Testis (tissue), 3 donors: ENCODE measurements around the gene TXNDC8. TPM values are rescaled to one million over a fixed set of nuclear protein-coding genes. Genes with fewer than 3 reads are reported as not detected.

ENCODE experiments used
- DNase-seq: peaks from one replicate; pipeline ENCODE4 v3.0.0-alpha.2; 2019
- H3K27ac ChIP-seq, 2 donors: fragments of 200-600 bp; sonication (generic); one replicate each; pipeline ENCODE4 v1.5.1; 2019
- H3K27me3 ChIP-seq: fragments of 200-600 bp; sonication (generic); one replicate; pipeline ENCODE4 v1.5.1; 2019
- H3K36me3 ChIP-seq: fragments of 200-600 bp; sonication (generic); one replicate; pipeline ENCODE4 v1.5.1; 2017; ENCODE audit warnings: low read depth; ENCODE audit errors: missing control alignments
- H3K4me1 ChIP-seq: fragments of 200-600 bp; sonication (generic); one replicate; pipeline ENCODE4 v1.5.1; 2019
- H3K4me3 ChIP-seq, 2 donors: fragments of 200-600 bp; sonication (generic); one replicate each; pipeline ENCODE4 v1.5.1; 2017 to 2019
- H3K9me3 ChIP-seq: fragments of 200-600 bp; sonication (generic); one replicate; pipeline ENCODE4 v1.5.1; 2017
- POLR2A ChIP-seq: fragments of 450-650 bp; IDR thresholded peaks from one replicate; pipeline ENCODE4 v1.6.1; 2017; ENCODE audit warnings: antibody characterized with exemption, mild to moderate bottlenecking, moderate library complexity
- WGBS, 2 donors: methylation state at CpG; one replicate each; pipeline ENCODE4 v1.1.5; 2018; 5-methylcytosine and 5-hydroxymethylcytosine counted together
- intact Hi-C: fragments of 100-400 bp; cut with DNase I; formaldehyde crosslinking; loops from one replicate; pipeline ENCODE4 v1.15.1; 2023; ENCODE audit warnings: low total_unique reads
- polyA plus RNA-seq: library from polyadenylated mRNA; stranded (reverse); fragments of 350-450 nt; fragmentation: Illumina TruSeq; extraction: RNeasy Lipid Tissue Mini Kit (QIAGEN cat#74804); gene quantifications from one replicate; pipeline ENCODE4 v1.2.3, GENCODE V29; 2014; ENCODE audit warnings: low read depth, low replicate concordance; ENCODE audit not compliant: insufficient read depth
- total RNA-seq, 2 donors: library from RNA; depleted of rRNA; stranded (reverse); fragments of >200 nt; gene quantifications; one replicate each; pipeline ENCODE4 v1.2.3, GENCODE V29; 2016
- TF ChIP-seq, protein P1 (sequence below), 3 experiments: fragments of 450-650 bp in 2 of 3; fragments of 200-600 bp in 1 of 3; sonication (generic) in 1 of 3; IDR thresholded peaks; one replicate each; pipeline ENCODE4 v1.5.1; 2016 to 2019; ENCODE audit warnings: antibody characterized with exemption in 3 of 3, mild to moderate bottlenecking in 2 of 3, moderate library complexity in 1 of 3

TXNDC8 gene
- total and polyA plus RNA-seq, 3 donors from 2014 or later, result 3.5 to 17.9 (median 16.7) TPM

DNA sequence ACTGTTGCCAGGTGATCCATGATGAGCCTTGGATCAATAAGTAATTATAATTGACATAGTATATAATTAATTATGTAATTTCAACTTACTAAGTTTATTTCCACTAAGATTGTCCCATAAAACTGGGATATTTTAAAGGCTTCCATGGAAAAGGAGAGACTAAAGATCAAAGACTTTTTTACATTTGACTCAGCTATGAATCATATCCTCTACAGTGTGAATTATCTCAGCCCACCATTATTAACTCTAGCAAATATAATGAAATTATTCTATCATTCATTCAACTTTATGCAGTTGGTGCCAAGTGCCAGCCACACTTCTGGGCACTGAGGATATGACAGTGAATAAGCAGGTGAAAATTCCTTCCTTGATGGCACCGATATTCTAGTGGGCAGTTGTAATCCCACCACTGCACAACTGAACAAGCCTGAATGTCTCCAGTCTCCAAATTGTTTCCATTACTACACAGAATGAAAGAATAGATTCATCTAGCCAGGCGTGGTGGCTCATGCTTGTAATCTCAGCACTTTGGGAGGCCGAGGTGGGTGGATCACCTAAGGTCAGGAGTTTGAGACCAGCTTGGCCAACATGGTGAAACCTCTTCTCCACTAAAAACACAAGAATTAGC lies 59.5 kb downstream of the TXNDC8 start:
- H3K27me3 ChIP-seq, result no peaks in the 10 kb centered on the region
- no peaks in the 10 kb centered on the region for H3K9me3 ChIP-seq
- no peaks in the 10 kb centered on the region for H3K4me1 ChIP-seq
- intact Hi-C loops, result no loop called here
- TF ChIP-seq POLR2A, result no peak
- TF ChIP-seq, protein P1, sequence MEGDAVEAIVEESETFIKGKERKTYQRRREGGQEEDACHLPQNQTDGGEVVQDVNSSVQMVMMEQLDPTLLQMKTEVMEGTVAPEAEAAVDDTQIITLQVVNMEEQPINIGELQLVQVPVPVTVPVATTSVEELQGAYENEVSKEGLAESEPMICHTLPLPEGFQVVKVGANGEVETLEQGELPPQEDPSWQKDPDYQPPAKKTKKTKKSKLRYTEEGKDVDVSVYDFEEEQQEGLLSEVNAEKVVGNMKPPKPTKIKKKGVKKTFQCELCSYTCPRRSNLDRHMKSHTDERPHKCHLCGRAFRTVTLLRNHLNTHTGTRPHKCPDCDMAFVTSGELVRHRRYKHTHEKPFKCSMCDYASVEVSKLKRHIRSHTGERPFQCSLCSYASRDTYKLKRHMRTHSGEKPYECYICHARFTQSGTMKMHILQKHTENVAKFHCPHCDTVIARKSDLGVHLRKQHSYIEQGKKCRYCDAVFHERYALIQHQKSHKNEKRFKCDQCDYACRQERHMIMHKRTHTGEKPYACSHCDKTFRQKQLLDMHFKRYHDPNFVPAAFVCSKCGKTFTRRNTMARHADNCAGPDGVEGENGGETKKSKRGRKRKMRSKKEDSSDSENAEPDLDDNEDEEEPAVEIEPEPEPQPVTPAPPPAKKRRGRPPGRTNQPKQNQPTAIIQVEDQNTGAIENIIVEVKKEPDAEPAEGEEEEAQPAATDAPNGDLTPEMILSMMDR (IDR thresholded peaks at IDR 0.05), result no peak
- DNase-seq, result no peak
- H3K4me3 ChIP-seq, result no peak overlapping the region
- WGBS, 2 donors, result 75 to 85% methylated on average over 3 of the region's 3 CpGs
- no peaks in the 10 kb centered on the region for H3K36me3 ChIP-seq
- H3K27ac ChIP-seq, result no peak overlapping the region

DNA sequence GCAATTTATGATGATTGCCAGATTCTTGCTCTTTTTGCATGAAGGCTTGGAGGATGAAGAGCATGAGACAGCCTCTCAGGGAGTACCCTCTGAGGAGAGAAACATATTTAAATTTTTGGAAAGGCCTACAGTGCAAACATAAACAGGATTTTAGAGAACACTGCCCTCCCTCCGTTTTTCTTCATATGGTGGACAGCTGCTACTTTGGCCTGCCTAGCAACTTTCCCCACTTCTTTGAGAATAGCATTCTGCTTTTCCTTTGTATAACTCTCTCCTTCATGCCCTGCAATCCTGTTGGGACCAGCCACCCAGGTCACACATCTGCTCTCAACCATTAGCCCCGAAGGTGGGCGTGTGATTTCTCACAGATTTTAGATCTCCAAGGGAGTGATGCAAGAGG lies 60.9 kb downstream of the TXNDC8 start:
- no peaks in the 10 kb centered on the region for H3K36me3 ChIP-seq
- no peak for DNase-seq
- H3K4me3 ChIP-seq, result no peak overlapping the region
- TF ChIP-seq POLR2A, result no peak
- TF ChIP-seq, protein P1 (IDR thresholded peaks at IDR 0.05), result no peak
- H3K27me3 ChIP-seq, result no peaks in the 10 kb centered on the region
- H3K9me3 ChIP-seq, result no peaks in the 10 kb centered on the region
- H3K4me1 ChIP-seq, result no peaks in the 10 kb centered on the region
- H3K27ac ChIP-seq, result no peak overlapping the region
- 62 to 70% methylated on average over 3 of the region's 3 CpGs for WGBS, 2 donors
- intact Hi-C loops, result no loop called here

DNA sequence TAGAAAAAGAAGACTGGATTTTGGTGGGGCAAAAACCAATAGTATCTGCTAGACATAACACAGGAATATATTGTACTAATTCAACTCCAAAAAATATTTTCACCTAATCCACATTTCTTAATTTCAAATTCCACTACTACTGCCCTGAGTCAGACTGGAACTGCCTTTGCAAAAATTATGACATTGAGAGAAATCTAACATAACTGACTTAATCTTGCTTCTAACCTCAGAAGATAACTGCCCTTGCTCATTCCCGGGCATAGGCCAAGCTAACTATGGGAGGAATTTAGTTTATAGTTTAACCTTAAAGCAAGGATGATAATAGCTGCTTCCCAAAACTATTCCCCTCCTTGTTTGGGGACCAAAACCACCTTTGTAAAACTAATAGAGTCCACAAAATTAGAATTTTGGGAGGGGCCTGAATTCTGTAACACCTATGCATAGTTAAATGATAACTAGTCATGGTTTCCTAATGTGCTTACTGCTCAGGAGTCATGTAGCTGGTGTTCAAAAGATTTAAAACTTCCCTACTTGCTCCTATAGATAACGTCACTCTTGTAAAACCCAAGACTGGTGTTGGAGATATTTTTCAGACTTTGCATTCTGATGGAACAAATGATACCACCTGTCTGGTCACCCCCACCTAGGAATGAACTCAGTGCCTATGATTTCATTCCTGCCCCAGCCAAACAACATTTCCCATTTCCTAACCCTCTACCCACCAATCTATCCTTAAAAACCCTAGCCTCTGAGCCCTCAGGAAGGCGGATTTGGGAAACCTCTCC lies 67.3 kb downstream of the TXNDC8 start:
- intact Hi-C loops, result no loop called here
- TF ChIP-seq POLR2A, result no peak
- TF ChIP-seq, protein P1 (IDR thresholded peaks at IDR 0.05), result no peak
- Histone ChIP-seq H3K4me1 (no peaks in the 10 kb centered on the region), H3K4me3 (no peak overlapping the region), H3K27ac (no peak overlapping the region), H3K9me3 (no peaks in the 10 kb centered on the region), H3K27me3 (no peaks in the 10 kb centered on the region), H3K36me3 (no peaks in the 10 kb centered on the region)
- DNase-seq, result no peak
- WGBS, 2 donors, result 83 to 87% methylated on average over 3 of the region's 3 CpGs

DNA sequence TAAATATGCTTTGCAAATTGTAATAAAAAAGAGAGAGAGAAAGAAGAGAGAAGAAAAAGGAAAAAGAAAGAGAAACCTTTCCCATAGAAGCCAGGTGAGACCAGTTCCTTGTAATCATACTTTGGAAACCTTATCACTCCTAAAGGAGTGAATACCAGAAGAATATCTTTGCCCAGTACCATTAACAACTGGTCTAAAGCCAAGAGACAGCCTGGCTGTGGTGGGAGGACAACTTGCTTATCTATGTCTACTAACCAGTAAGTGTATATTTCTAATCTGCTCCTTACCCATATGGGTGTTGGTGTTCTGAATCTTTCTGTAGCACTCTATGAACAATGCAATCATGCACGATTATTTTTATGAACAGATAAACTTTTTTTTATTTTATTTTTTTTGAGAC lies 70.9 kb downstream of the TXNDC8 start:
- WGBS, 2 donors, result 39 to 41% methylated on average over 1 of the region's 1 CpG

More for the DNA sequence above, 70.9 kb downstream of the TXNDC8 start:
- no peaks in the 10 kb centered on the region for H3K36me3 ChIP-seq
- DNase-seq, result no peak
- H3K27ac ChIP-seq, result no peak overlapping the region
- no peaks in the 10 kb centered on the region for H3K4me1 ChIP-seq
- intact Hi-C loops, result no loop called here
- H3K27me3 ChIP-seq, result no peaks in the 10 kb centered on the region
- TF ChIP-seq POLR2A, result no peak
- TF ChIP-seq, protein P1 (IDR thresholded peaks at IDR 0.05), result no peak
- H3K9me3 ChIP-seq, result no peaks in the 10 kb centered on the region
- no peak overlapping the region for H3K4me3 ChIP-seq
